SK-N-MC (cell line): ENCODE data around the gene PPP3R1.

Experiments
- DNase-seq: peaks from one replicate; pipeline ENCODE4 v3.0.0-alpha.2; 2011; ENCODE audit warnings: low read depth, low spot score
- H3K27ac ChIP-seq: fragments of 200-600 bp; sonication (generic); 2 replicates; pipeline ENCODE4 v1.5.1; 2016; ENCODE audit warnings: mixed run types
- H3K36me3 ChIP-seq: fragments of 200-600 bp; sonication (generic); 2 replicates; pipeline ENCODE4 v1.6.1; 2017; ENCODE audit warnings: antibody characterized with exemption, low read length, mixed read lengths; ENCODE audit not compliant: insufficient read depth
- H3K4me3 ChIP-seq: fragments of 200-600 bp; sonication (generic); 2 replicates; pipeline ENCODE4 v1.5.1; 2016
- H3K9ac ChIP-seq: fragments of 200-600 bp; sonication (generic); 2 replicates; pipeline ENCODE4 v1.8.0; 2017; ENCODE audit warnings: mixed run types, mixed read lengths; ENCODE audit not compliant: insufficient read length
- H3K9me3 ChIP-seq: fragments of 200-600 bp; sonication (generic); 2 replicates; pipeline ENCODE4 v1.6.1; 2017; ENCODE audit warnings: low read depth, mild to moderate bottlenecking, antibody characterized with exemption, low read length, moderate library complexity, mixed read lengths
- EZH2 ChIP-seq: fragments of 200-600 bp; sonication (generic); IDR thresholded peaks from one replicate; pipeline ENCODE4 v1.6.1; 2017; ENCODE audit warnings: antibody characterized with exemption
- FOXP2 ChIP-seq: optimal IDR thresholded peaks from 2 replicates; pipeline ENCODE3; 2011; ENCODE audit warnings: mild to moderate bottlenecking, moderate library complexity; ENCODE audit not compliant: insufficient read depth; ENCODE audit errors: extremely low read length, control extremely low read depth
- POLR2AphosphoS5 ChIP-seq: IDR thresholded peaks from 2 replicates; pipeline ENCODE4 v1.6.1; 2012; ENCODE audit warnings: mild to moderate bottlenecking, low read depth, low read length, borderline replicate concordance

Gene PPP3R1

GRCh38 chr2:68252400-68253218 lies at the start of gene PPP3R1:
Gene PPP3R1 (minus strand): TSS chr2:68252532. CDS start chr2:68252127, 405 bp downstream.
- Histone ChIP-seq H3K36me3 (peaks cover 8% of the 10 kb centered on the region), H3K9ac (peak within 1 kb of the TSS; percentile 86), H3K27ac (peak within 1 kb of the TSS; percentile 81), H3K9me3 (no peaks in the 10 kb centered on the region), H3K4me3 (peak within 1 kb of the TSS; percentile 95)
- no peak for DNase-seq
- peak; percentile 96 for TF ChIP-seq POLR2AphosphoS5
- peak; percentile 79 for TF ChIP-seq FOXP2
- TF ChIP-seq EZH2 = no peak

- Histone ChIP-seq H3K9ac (no peak overlapping the region), H3K27ac (no peak overlapping the region), H3K4me3 (no peak overlapping the region), H3K9me3 (no peaks in the 10 kb centered on the region), H3K36me3 (no peaks in the 10 kb centered on the region)
- no peak for DNase-seq
- no peak for TF ChIP-seq FOXP2
- TF ChIP-seq POLR2AphosphoS5 = no peak
- no peak for TF ChIP-seq EZH2
Measured at GRCh38 chr2:68295516-68295915, 43.2 kb upstream of the PPP3R1 start.

- H3K27ac ChIP-seq = no peak overlapping the region
- no peaks in the 10 kb centered on the region for H3K9me3 ChIP-seq
- H3K4me3 ChIP-seq = no peak overlapping the region
- H3K9ac ChIP-seq = no peak overlapping the region
- DNase-seq = no peak
- H3K36me3 ChIP-seq = no peaks in the 10 kb centered on the region
- TF ChIP-seq POLR2AphosphoS5 = no peak
- TF ChIP-seq EZH2 = no peak
- no peak for TF ChIP-seq FOXP2
Measured at GRCh38 chr2:68294913-68295312, 42.6 kb upstream of the PPP3R1 start.

GRCh38 chr2:68294187-68294586 lies 41.9 kb upstream of the PPP3R1 start:
- Histone ChIP-seq H3K9ac (no peak overlapping the region), H3K36me3 (no peaks in the 10 kb centered on the region), H3K27ac (no peak overlapping the region), H3K4me3 (no peak overlapping the region), H3K9me3 (no peaks in the 10 kb centered on the region)
- TF ChIP-seq POLR2AphosphoS5 = no peak
- no peak for DNase-seq

- H3K27ac ChIP-seq = no peak overlapping the region
- H3K4me3 ChIP-seq = no peak overlapping the region
- no peaks in the 10 kb centered on the region for H3K36me3 ChIP-seq
- H3K9me3 ChIP-seq = no peaks in the 10 kb centered on the region
- DNase-seq = no peak
- TF ChIP-seq POLR2AphosphoS5 (no peak), FOXP2 (no peak), EZH2 (no peak)
- H3K9ac ChIP-seq = no peak overlapping the region
Measured at GRCh38 chr2:68293755-68294154, 41.4 kb upstream of the PPP3R1 start.

GRCh38 chr2:68293024-68293423 lies 40.7 kb upstream of the PPP3R1 start:
- no peak overlapping the region for H3K27ac ChIP-seq
- H3K4me3 ChIP-seq = no peak overlapping the region
- no peaks in the 10 kb centered on the region for H3K36me3 ChIP-seq
- H3K9ac ChIP-seq = no peak overlapping the region
- TF ChIP-seq EZH2 (no peak), FOXP2 (no peak), POLR2AphosphoS5 (no peak)
- no peaks in the 10 kb centered on the region for H3K9me3 ChIP-seq
- DNase-seq = no peak

- Histone ChIP-seq H3K9me3 (no peaks in the 10 kb centered on the region), H3K9ac (no peak overlapping the region), H3K36me3 (no peaks in the 10 kb centered on the region), H3K4me3 (no peak overlapping the region), H3K27ac (no peak overlapping the region)
- no peak for DNase-seq
- TF ChIP-seq EZH2 = no peak
- no peak for TF ChIP-seq FOXP2
- no peak for TF ChIP-seq POLR2AphosphoS5
Measured at GRCh38 chr2:68292108-68292710, 39.9 kb upstream of the PPP3R1 start.

- H3K4me3 ChIP-seq = no peak overlapping the region
- no peak for DNase-seq
- H3K9me3 ChIP-seq = no peaks in the 10 kb centered on the region
Measured at GRCh38 chr2:68291314-68291713, 39.0 kb upstream of the PPP3R1 start.

More at GRCh38 chr2:68291314-68291713, 39.0 kb upstream of the PPP3R1 start:
- no peak overlapping the region for H3K27ac ChIP-seq
- H3K9ac ChIP-seq = no peak overlapping the region
- H3K36me3 ChIP-seq = no peaks in the 10 kb centered on the region
- TF ChIP-seq FOXP2 (no peak), EZH2 (no peak), POLR2AphosphoS5 (no peak)
